ENCODE measurements around the gene CAPNS2. TPM values are rescaled to one million over a fixed set of nuclear protein-coding genes. Genes with fewer than 3 reads are reported as not detected.

Gene CAPNS2
- total RNA-seq, 1 experiment from 2014 or later = 0.28 TPM

DNA sequence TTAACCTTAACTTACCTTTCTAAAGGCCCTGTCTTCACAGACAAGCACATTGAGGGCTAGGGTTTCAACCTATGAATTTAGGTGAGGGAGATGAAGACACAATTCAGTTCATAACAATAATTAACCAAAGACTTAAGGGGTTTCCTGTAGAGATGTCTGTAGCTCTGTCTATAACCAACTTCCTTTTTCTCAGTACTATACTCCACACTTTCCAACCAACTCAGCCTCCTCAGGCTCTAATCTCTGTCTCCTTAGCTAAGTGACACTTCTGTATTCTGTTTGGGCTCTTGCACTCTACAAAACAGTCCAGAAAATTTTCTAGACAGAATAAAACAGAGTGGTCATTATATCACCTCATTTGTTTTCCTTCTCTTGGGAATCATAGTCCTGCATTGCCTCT is 25.8 kb downstream of the CAPNS2 start:
- POLR2A ChIA-PET = no interaction called here
- Mint-ChIP-seq H3K36me3 (no peaks in the 10 kb centered on the region), H3K27me3 (ENCODE audit: low read depth) (no peaks in the 10 kb centered on the region; the same call in 1 of the 2 replicates), H3K9me3 (no peaks in the 10 kb centered on the region), H3K4me1 (peaks cover 17% of the 10 kb centered on the region), H3K4me3 (no peak overlapping the region), H3K27ac (no peak overlapping the region)
- TF ChIP-seq, protein P1, sequence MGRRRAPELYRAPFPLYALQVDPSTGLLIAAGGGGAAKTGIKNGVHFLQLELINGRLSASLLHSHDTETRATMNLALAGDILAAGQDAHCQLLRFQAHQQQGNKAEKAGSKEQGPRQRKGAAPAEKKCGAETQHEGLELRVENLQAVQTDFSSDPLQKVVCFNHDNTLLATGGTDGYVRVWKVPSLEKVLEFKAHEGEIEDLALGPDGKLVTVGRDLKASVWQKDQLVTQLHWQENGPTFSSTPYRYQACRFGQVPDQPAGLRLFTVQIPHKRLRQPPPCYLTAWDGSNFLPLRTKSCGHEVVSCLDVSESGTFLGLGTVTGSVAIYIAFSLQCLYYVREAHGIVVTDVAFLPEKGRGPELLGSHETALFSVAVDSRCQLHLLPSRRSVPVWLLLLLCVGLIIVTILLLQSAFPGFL (CRISPR knock-in tag; IDR thresholded peaks at IDR 0.05; ENCODE audit: borderline replicate concordance) = no peak
- TF ChIP-seq ZNF317 (CRISPR knock-in tag; IDR thresholded peaks at IDR 0.05; ENCODE audit: borderline replicate concordance, low read depth) = no peak
- TF ChIP-seq TP53 (CRISPR knock-in tag; IDR thresholded peaks at IDR 0.05) = no peak
- TF ChIP-seq, protein P2, sequence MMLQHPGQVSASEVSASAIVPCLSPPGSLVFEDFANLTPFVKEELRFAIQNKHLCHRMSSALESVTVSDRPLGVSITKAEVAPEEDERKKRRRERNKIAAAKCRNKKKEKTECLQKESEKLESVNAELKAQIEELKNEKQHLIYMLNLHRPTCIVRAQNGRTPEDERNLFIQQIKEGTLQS (CRISPR knock-in tag; conservative IDR thresholded peaks at IDR 0.05) = no peak
- no peak for TF ChIP-seq GTF2I (CRISPR knock-in tag; conservative IDR thresholded peaks at IDR 0.05)
- TF ChIP-seq ZNF219 (CRISPR knock-in tag; IDR thresholded peaks at IDR 0.05; ENCODE audit: borderline replicate concordance) = no peak
- TF ChIP-seq, protein P3, sequence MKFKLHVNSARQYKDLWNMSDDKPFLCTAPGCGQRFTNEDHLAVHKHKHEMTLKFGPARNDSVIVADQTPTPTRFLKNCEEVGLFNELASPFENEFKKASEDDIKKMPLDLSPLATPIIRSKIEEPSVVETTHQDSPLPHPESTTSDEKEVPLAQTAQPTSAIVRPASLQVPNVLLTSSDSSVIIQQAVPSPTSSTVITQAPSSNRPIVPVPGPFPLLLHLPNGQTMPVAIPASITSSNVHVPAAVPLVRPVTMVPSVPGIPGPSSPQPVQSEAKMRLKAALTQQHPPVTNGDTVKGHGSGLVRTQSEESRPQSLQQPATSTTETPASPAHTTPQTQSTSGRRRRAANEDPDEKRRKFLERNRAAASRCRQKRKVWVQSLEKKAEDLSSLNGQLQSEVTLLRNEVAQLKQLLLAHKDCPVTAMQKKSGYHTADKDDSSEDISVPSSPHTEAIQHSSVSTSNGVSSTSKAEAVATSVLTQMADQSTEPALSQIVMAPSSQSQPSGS (CRISPR knock-in tag; IDR thresholded peaks at IDR 0.05; ENCODE audit: borderline replicate concordance, low read depth) = no peak
- TF ChIP-seq ZNF138 (CRISPR knock-in tag; conservative IDR thresholded peaks at IDR 0.05) = no peak
- no peak for TF ChIP-seq SOX15 (CRISPR knock-in tag; IDR thresholded peaks at IDR 0.05)
- no peak for TF ChIP-seq GRHL2 (CRISPR knock-in tag; IDR thresholded peaks at IDR 0.05; ENCODE audit: insufficient replicate concordance, severe bottlenecking)
- no peak for TF ChIP-seq KAT7 (CRISPR knock-in tag; IDR thresholded peaks at IDR 0.05; ENCODE audit: borderline replicate concordance)
- TF ChIP-seq, protein P4, sequence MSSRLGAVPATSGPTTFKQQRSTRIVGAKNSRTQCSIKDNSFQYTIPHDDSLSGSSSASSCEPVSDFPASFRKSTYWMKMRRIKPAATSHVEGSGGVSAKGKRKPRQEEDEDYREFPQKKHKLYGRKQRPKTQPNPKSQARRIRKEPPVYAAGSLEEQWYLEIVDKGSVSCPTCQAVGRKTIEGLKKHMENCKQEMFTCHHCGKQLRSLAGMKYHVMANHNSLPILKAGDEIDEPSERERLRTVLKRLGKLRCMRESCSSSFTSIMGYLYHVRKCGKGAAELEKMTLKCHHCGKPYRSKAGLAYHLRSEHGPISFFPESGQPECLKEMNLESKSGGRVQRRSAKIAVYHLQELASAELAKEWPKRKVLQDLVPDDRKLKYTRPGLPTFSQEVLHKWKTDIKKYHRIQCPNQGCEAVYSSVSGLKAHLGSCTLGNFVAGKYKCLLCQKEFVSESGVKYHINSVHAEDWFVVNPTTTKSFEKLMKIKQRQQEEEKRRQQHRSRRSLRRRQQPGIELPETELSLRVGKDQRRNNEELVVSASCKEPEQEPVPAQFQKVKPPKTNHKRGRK (CRISPR knock-in tag; IDR thresholded peaks at IDR 0.05; ENCODE audit: borderline replicate concordance) = no peak
- no peak for TF ChIP-seq FOXJ3 (CRISPR knock-in tag; IDR thresholded peaks at IDR 0.05; ENCODE audit: borderline replicate concordance)
- TF ChIP-seq TEAD4 (CRISPR knock-in tag; IDR thresholded peaks at IDR 0.05) = no peak
- TF ChIP-seq ZBTB21 (CRISPR knock-in tag; IDR thresholded peaks at IDR 0.05; ENCODE audit: borderline replicate concordance) = no peak
- TF ChIP-seq SMAD3 (CRISPR knock-in tag; IDR thresholded peaks at IDR 0.05; ENCODE audit: borderline replicate concordance) = no peak
- CTCF ChIA-PET = no interaction called here
- no peak for ATAC-seq
- DNase-seq (ENCODE audit: low spot score) = no peak

DNA sequence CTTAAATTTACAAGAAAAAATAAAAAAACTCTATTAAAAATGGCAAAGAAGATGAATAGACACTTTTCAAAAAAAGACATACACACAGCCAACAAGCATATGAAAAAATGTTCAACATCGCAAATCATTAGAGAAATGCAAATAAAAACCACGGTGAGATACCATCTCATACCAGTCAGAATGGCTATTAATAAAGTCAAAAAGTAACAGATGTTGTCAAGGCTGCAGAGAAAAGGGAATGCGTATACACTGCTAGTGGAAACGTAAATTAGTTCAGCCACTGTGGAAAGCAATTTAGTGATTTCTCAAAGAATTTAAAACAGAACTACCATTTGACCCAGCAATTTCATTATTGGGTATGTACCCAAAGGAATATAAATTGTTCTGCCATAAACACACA is 31.4 kb downstream of the CAPNS2 start:
- no peak overlapping the region for H3K4me3 Mint-ChIP-seq
- no peaks in the 10 kb centered on the region; the same call in 1 of the 2 replicates for H3K36me3 Mint-ChIP-seq
- no peak for DNase-seq (ENCODE audit: low spot score)
- ChIA-PET CTCF (interaction anchor here (1.7 kb wide), 1 partner anchor 133 kb away, joined by 4 read pairs; no protein-coding TSS in a partner anchor), POLR2A (no interaction called here)
- H3K27me3 Mint-ChIP-seq (ENCODE audit: low read depth) = no peaks in the 10 kb centered on the region
- no peak for ATAC-seq
- H3K4me1 Mint-ChIP-seq = peaks cover 23% of the 10 kb centered on the region
- no peak overlapping the region for H3K27ac Mint-ChIP-seq
- peaks cover 15% of the 10 kb centered on the region for H3K9me3 Mint-ChIP-seq
- TF ChIP-seq NR2C2 (CRISPR knock-in tag; IDR thresholded peaks at IDR 0.05) = no peak
- TF ChIP-seq, protein P5, sequence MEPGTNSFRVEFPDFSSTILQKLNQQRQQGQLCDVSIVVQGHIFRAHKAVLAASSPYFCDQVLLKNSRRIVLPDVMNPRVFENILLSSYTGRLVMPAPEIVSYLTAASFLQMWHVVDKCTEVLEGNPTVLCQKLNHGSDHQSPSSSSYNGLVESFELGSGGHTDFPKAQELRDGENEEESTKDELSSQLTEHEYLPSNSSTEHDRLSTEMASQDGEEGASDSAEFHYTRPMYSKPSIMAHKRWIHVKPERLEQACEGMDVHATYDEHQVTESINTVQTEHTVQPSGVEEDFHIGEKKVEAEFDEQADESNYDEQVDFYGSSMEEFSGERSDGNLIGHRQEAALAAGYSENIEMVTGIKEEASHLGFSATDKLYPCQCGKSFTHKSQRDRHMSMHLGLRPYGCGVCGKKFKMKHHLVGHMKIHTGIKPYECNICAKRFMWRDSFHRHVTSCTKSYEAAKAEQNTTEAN (CRISPR knock-in tag; IDR thresholded peaks at IDR 0.05) = no peak
- no peak for TF ChIP-seq EMX1 (CRISPR knock-in tag; IDR thresholded peaks at IDR 0.05)
- TF ChIP-seq HMGA2 (CRISPR knock-in tag; IDR thresholded peaks at IDR 0.05) = no peak
- TF ChIP-seq NR3C1 (CRISPR knock-in tag; conservative IDR thresholded peaks at IDR 0.05; ENCODE audit: low read depth) = no peak
- TF ChIP-seq ZNF219 (CRISPR knock-in tag; IDR thresholded peaks at IDR 0.05; ENCODE audit: borderline replicate concordance) = no peak
- no peak for TF ChIP-seq SOX15 (CRISPR knock-in tag; IDR thresholded peaks at IDR 0.05)
- TF ChIP-seq PRRX2 (CRISPR knock-in tag; IDR thresholded peaks at IDR 0.05) = no peak
- TF ChIP-seq, protein P3 (CRISPR knock-in tag; IDR thresholded peaks at IDR 0.05; ENCODE audit: borderline replicate concordance, low read depth) = no peak
- TF ChIP-seq, protein P6, sequence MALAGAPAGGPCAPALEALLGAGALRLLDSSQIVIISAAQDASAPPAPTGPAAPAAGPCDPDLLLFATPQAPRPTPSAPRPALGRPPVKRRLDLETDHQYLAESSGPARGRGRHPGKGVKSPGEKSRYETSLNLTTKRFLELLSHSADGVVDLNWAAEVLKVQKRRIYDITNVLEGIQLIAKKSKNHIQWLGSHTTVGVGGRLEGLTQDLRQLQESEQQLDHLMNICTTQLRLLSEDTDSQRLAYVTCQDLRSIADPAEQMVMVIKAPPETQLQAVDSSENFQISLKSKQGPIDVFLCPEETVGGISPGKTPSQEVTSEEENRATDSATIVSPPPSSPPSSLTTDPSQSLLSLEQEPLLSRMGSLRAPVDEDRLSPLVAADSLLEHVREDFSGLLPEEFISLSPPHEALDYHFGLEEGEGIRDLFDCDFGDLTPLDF (CRISPR knock-in tag; IDR thresholded peaks at IDR 0.05) = no peak
- TF ChIP-seq GABPB1 (CRISPR knock-in tag; IDR thresholded peaks at IDR 0.05) = no peak
- TF ChIP-seq, protein P7, sequence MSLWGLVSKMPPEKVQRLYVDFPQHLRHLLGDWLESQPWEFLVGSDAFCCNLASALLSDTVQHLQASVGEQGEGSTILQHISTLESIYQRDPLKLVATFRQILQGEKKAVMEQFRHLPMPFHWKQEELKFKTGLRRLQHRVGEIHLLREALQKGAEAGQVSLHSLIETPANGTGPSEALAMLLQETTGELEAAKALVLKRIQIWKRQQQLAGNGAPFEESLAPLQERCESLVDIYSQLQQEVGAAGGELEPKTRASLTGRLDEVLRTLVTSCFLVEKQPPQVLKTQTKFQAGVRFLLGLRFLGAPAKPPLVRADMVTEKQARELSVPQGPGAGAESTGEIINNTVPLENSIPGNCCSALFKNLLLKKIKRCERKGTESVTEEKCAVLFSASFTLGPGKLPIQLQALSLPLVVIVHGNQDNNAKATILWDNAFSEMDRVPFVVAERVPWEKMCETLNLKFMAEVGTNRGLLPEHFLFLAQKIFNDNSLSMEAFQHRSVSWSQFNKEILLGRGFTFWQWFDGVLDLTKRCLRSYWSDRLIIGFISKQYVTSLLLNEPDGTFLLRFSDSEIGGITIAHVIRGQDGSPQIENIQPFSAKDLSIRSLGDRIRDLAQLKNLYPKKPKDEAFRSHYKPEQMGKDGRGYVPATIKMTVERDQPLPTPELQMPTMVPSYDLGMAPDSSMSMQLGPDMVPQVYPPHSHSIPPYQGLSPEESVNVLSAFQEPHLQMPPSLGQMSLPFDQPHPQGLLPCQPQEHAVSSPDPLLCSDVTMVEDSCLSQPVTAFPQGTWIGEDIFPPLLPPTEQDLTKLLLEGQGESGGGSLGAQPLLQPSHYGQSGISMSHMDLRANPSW (CRISPR knock-in tag; conservative IDR thresholded peaks at IDR 0.05; ENCODE audit: low read depth) = no peak

Measured in WTC11 (cell line).